ENCODE results near the gene HCST.

- TF ChIP-seq EZH2 (IDR thresholded peaks at IDR 0.05) (no peak), POLR2AphosphoS5 (IDR thresholded peaks at IDR 0.05; ENCODE audit: borderline replicate concordance, low read depth, low read length) (no peak), FOXP2 (optimal IDR thresholded peaks at IDR 0.05; ENCODE audit: control extremely low read depth, extremely low read length, insufficient read depth) (no peak)
Measured at GRCh38 chr19:35945121-35945790, 42.9 kb downstream of the HCST start.
